Measurements from ENCODE around the gene PARS2. TPM values are rescaled to one million over a fixed set of nuclear protein-coding genes. Genes with fewer than 3 reads are reported as not detected.
A peak's percentile ranks its signal among the peaks of the same experiment; 100 is the strongest.
"Not testable (repeated sequence)": the region's sequence is repeated elsewhere in the genome, so short reads cannot be mapped to it uniquely, and the experiment has no call there.

Gene PARS2
- total RNA-seq, 1 experiment from 2014 or later, result 25.2 TPM

DNA sequence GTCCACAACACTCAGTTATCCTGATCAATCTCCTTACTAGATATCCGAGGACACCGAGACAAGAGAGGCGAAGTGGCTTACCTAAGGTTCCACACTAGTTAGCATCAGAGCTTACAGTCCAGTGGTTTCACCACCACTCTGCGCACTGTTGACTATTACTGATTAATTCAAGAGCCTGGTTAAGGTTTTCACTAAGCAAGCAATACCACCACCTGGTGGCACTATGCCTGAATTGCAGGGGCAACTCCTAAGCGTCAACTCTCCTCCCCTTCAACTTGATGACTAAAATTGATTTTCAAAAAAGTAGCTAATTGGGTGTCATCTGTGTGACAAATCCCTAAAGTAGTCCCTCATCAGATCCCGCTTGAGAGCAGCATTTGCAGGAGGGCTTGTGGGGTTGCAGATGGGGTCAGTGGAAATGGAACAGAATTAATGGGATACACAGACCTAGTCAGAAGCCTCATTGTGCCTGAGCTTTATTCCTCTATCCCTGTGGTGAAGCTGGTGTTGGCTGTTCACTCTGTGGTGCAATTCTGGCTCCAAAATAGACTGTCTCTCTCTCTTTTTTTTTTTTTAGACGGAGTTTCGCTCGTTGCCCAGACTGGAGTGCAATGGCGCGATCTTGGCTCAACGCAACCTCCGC lies 27.7 kb upstream of the PARS2 start:
- peak; percentile 84 for DNase-seq
- Histone ChIP-seq H3K27me3 (ENCODE audit: control insufficient read depth, insufficient read depth, low read length) (no peaks in the 10 kb centered on the region; the same call in 1 of the 2 replicates), H3K36me3 (replicated peaks; ENCODE audit: control insufficient read depth, insufficient read depth, low read length) (no peaks in the 10 kb centered on the region), H3K4me3 (ENCODE audit: insufficient read depth, low read depth, low read length) (no peak overlapping the region)

DNA sequence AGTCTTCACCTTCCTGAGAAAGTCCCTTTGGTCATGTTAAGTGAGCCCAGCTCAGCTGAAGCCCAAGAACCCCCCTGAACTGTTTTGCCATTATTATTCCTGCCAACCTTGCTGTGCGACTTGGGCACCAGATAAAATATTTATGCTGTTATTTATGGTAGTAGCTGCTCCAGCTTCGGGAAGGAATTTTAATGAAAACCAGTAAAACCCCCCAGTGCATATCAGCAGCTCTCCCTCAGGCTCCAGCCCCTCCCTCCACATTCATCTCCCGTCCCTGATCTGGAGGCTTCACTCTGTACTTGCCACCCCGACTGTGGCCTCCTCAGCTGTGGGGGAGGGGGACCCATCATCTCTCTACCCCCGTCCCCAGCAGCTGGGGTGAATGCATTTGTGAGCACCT lies 24.1 kb upstream of the PARS2 start:
- Histone ChIP-seq H3K27me3 (ENCODE audit: control insufficient read depth, insufficient read depth, low read length) (no peaks in the 10 kb centered on the region; the same call in 1 of the 2 replicates), H3K4me3 (ENCODE audit: insufficient read depth, low read depth, low read length) (no peak overlapping the region), H3K36me3 (replicated peaks; ENCODE audit: control insufficient read depth, insufficient read depth, low read length) (no peaks in the 10 kb centered on the region)
- DNase-seq, result no peak

DNA sequence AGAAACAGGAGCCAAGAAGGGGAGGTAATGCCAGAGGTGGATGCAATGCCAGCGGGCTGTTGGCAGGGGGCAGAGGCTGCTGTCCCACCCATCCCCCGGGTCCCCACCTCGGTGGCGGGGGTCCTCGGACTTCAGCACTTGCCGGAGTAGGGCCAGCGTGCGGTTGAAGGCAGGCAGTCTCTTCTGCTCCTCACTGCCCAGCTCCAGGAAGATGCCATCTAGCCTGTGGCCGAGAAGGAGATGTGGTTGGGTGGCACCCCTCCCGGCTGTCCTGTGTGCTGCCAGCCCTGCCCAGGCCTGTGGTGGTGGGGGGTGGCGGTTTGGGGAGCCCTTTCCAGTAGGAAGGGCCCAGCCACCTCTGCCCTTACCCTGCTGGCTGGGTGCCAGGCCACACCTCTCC lies 23.3 kb upstream of the PARS2 start:
- no peak overlapping the region for H3K4me3 ChIP-seq (ENCODE audit: insufficient read depth, low read depth, low read length)
- no peaks in the 10 kb centered on the region; the same call in 1 of the 2 replicates for H3K27me3 ChIP-seq (ENCODE audit: control insufficient read depth, insufficient read depth, low read length)
- no peak for DNase-seq
- no peaks in the 10 kb centered on the region for H3K36me3 ChIP-seq (replicated peaks; ENCODE audit: control insufficient read depth, insufficient read depth, low read length)

DNA sequence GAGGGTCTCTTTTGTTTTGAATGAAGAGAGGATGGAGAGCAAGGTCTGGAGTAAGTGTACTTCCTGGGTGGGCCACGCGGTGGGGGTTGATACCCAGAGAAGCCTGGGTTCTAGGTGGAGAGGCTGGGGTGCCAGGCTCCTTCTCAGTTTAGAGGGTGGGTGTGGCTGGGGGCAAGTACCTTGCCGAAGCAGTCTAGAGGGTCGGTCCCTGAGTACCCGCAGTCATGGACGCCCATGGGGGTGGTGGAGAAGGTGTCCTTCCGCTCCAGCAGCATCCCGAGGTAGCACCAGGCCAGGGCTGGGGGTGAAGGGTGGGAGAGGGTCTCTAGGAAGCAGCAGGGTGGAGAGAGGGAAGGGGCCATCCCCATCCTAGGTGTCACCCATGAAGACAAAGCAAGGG lies 22.5 kb upstream of the PARS2 start:
- H3K27me3 ChIP-seq (ENCODE audit: control insufficient read depth, insufficient read depth, low read length), result no peaks in the 10 kb centered on the region; the same call in 1 of the 2 replicates
- DNase-seq, result no peak
- no peak overlapping the region for H3K4me3 ChIP-seq (ENCODE audit: insufficient read depth, low read depth, low read length)
- H3K36me3 ChIP-seq (replicated peaks; ENCODE audit: control insufficient read depth, insufficient read depth, low read length), result no peaks in the 10 kb centered on the region

DNA sequence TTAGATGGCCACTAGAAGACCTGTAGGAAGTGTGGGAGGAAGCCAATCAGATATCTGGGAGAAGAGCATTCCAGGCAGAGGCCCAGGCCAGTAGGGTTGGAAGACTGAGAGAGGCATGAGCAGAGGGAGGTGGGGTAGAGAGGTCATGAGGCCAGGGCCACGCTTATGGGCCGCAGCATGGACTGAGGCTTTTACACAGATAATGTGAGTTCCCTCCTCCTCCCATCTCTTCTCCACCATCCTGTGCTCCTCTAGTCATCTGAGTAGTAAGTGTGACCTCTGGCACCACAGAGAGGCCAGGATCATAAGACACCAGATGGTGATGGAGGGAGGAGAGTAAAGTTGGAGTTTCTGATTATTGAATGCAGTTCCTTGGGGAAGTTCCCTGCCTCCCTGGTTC lies 19.7 kb upstream of the PARS2 start:
- DNase-seq, result no peak
- Histone ChIP-seq H3K36me3 (replicated peaks; ENCODE audit: control insufficient read depth, insufficient read depth, low read length) (no peaks in the 10 kb centered on the region), H3K27me3 (ENCODE audit: control insufficient read depth, insufficient read depth, low read length) (no peaks in the 10 kb centered on the region; the same call in 1 of the 2 replicates), H3K4me3 (ENCODE audit: insufficient read depth, low read depth, low read length) (no peak overlapping the region)

DNA sequence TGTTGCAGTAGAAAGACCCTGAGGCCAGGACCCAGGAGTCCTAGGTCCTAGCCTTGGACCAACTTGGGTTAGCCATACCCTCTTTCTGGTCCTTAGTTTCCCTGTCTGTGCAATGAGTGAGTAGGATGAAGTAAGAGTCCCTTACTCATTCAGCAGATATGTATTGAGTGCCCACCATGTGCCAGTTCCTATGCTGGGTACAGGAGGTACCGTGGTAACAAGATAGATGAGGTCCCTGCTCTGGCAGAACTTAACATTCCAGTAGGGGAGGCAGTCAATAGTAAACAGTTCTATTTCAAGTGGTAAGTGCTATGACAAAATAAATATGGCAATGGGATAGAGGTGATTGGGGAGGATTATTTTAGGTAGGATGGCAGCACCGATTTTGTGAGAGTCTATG lies 18.3 kb upstream of the PARS2 start:
- Histone ChIP-seq H3K27me3 (ENCODE audit: control insufficient read depth, insufficient read depth, low read length) (no peaks in the 10 kb centered on the region; the same call in 1 of the 2 replicates), H3K4me3 (ENCODE audit: insufficient read depth, low read depth, low read length) (no peak overlapping the region), H3K36me3 (replicated peaks; ENCODE audit: control insufficient read depth, insufficient read depth, low read length) (no peaks in the 10 kb centered on the region)
- no peak for DNase-seq

DNA sequence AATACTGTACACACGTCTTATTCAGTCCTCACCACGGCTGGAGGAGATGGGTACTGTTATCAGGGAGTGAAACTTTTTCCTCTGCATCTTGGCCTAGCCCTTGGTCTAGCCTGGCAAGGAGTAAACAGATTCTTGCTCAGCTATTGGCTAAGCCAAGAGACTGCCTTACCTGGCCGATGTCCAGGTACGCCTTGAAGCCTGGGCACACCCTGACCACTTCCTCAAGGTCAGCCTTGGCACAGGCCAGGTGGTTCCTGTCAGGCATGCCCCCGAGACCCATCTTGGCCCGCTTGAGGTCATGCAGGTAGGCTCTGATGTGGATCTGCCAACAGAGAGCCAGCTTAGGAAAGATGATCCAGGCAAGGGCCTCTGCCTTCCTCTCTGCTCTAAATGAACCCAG lies 17.8 kb upstream of the PARS2 start:
- no peak for DNase-seq

DNA sequence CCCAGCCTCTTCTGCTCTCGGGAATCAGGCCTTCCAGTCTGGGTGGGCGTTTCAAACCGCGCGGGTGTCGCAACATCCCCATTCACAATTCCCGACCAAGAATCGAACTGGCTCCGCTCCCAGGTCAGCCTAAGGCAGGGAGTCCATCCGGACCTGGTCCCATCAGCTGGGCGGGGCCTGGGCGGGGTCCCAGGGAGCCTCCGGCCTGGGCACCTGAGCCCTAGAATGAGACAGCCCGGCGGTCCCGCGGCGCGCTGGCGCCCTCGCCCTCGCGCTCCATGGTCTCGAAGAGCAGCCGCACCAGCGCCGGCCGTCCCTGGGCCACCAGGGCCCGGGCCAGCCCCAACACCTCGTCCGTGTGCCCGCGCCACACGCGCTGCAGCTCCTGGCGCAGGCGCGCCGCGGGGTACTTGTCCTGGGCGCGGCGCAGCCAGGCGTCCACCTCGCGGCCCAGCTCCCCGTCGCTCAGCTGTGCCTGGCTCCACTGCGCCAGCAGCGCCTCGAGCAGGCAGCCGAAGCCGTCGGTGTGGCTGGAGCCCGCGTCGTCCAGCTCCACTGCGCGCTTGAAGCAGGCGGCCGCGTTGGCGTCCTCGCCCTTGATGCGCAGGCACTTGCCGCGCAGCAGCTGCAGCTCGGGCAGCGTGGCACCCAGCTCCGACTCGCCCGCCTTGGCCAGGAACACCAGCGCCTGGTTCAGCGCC lies 16.9 kb upstream of the PARS2 start:
- no peaks in the 10 kb centered on the region; the same call in 1 of the 2 replicates for H3K27me3 ChIP-seq (ENCODE audit: control insufficient read depth, insufficient read depth, low read length)
- H3K36me3 ChIP-seq (replicated peaks; ENCODE audit: control insufficient read depth, insufficient read depth, low read length), result no peaks in the 10 kb centered on the region
- peak; percentile 62 for DNase-seq
- no peak overlapping the region; the same call in 1 of the 2 replicates for H3K4me3 ChIP-seq (ENCODE audit: insufficient read depth, low read depth, low read length)

More for the DNA sequence above, 17.8 kb upstream of the PARS2 start:
- Histone ChIP-seq H3K4me3 (ENCODE audit: insufficient read depth, low read depth, low read length) (no peak overlapping the region), H3K27me3 (ENCODE audit: control insufficient read depth, insufficient read depth, low read length) (no peaks in the 10 kb centered on the region; the same call in 1 of the 2 replicates), H3K36me3 (replicated peaks; ENCODE audit: control insufficient read depth, insufficient read depth, low read length) (no peaks in the 10 kb centered on the region)

DNA sequence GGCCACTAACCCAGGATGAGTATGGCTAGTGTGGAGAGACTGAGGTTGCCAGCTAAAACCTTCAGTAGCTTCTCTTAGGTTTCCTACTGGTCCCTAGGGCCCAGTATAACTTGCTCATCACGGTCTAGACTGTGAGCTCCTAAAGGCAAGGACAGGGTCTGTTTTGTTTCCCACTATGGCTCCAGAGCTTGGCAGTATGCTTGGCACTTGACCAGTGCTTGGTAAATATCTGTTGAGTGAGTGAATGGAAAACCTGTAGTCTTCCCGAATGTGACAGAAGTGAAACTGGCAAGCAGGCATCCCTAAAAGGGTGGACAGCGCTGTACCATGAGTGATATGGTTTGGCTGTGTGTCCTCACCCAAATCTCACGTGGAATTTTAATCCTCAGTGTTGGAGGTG lies 13.1 kb upstream of the PARS2 start:
- Histone ChIP-seq H3K4me3 (ENCODE audit: insufficient read depth, low read depth, low read length) (no peak overlapping the region), H3K36me3 (replicated peaks; ENCODE audit: control insufficient read depth, insufficient read depth, low read length) (no peaks in the 10 kb centered on the region), H3K27me3 (ENCODE audit: control insufficient read depth, insufficient read depth, low read length) (no peaks in the 10 kb centered on the region; the same call in 1 of the 2 replicates)
- no peak for DNase-seq

DNA sequence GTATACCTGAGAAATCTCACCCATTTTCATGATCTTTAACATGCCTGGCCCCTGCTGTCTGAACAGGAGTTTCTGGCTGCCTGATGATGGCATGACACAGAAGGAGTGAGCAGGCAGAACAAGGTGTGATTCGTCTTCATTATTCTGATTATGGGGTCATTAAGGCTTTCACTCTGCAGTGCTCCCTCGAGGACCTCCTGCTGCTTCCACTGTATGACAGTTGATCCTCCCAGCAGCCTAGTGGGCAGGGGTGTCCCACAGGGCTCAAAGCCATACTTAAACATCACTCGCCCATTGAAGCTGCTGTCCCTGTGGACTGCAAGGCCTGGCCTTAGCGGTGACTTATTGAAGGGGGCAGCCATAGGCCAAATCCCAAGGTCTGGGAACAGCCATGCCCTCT lies 12.7 kb upstream of the PARS2 start:
- Histone ChIP-seq H3K27me3 (ENCODE audit: control insufficient read depth, insufficient read depth, low read length) (no peaks in the 10 kb centered on the region; the same call in 1 of the 2 replicates), H3K4me3 (ENCODE audit: insufficient read depth, low read depth, low read length) (no peak overlapping the region), H3K36me3 (replicated peaks; ENCODE audit: control insufficient read depth, insufficient read depth, low read length) (no peaks in the 10 kb centered on the region)
- DNase-seq, result no peak

DNA sequence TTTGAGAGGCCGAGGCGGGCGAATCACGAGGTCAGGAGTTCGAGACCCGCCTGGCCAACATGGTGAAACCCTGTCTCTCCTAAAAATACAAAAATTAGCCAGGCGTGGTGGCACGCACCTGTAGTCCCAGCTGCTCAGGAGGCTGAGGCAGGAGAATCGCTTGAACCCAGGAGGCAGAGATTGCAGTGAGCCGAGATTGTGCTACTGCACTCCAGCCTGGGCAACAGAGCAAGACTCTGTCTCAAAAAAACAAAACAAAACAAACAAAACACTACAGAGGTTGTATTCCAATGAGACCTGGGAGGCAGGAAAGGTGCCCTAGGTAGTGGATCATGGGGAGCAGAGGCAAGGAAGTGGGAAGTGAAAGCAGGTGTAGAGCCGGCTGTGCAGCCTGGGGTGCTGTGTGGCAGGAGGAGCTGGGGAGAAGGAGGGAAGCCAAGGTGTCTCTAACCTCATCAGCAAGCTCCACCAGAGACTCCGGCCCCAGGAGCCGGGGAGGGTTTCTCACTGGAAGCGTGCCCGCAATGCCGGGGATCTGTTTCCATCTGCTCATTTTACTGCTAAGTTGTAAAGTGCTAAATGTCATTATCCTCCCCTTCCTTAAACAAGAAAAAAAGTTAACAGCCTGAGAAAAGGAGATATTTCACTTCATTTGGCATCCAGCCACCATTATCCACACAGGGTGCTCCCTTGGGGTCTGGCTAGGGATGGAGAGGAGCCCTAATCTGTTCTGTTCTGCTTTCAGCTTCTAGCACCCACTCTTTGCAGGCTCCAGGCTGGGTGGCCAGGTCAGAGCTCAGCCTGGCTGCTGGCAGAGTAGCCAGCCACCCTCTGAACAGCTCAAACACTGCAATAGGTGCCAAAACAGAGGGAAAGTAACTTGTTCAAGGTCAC lies 11.8 kb upstream of the PARS2 start:
- H3K36me3 ChIP-seq (replicated peaks; ENCODE audit: control insufficient read depth, insufficient read depth, low read length); H3K27me3 ChIP-seq (ENCODE audit: control insufficient read depth, insufficient read depth, low read length): not testable (repeated sequence)

DNA sequence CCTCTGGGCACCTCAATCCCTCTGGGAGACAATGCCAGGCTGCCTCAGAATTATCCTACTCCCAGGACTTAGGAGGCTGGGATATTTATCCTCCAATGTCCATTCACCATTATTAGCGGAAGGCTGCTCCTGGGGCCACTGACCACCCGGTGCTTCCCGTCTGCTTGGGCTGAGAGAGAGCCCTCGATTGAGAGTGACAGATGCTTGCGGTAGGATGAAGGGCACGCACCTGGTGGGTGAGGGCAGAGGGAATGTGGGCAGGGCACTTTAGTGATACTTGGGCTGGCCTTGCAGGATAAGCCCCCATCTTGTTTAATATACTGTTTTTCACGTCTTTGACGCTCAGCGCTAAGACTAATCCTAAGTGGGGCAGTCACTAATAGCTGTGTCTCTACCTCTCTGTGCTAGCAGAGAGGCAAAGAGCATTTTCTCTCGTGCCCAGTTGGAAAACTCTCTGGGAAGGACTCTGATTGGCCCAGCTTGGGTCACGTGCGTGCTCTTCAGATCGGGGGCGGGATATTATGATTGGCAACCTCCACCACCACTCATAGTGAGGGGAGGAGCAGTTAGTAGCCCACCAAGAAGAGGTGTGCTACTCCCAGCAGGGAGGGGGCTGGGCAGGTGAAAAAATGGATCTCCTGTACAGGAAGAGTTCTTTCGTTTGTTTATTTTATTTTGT lies 10.6 kb upstream of the PARS2 start:
- peak; percentile 97 for DNase-seq
- no peaks in the 10 kb centered on the region for H3K27me3 ChIP-seq (ENCODE audit: control insufficient read depth, insufficient read depth, low read length)
- no peak overlapping the region for H3K4me3 ChIP-seq (ENCODE audit: insufficient read depth, low read depth, low read length)
- H3K36me3 ChIP-seq (replicated peaks; ENCODE audit: control insufficient read depth, insufficient read depth, low read length), result no peaks in the 10 kb centered on the region

More for the DNA sequence above, 11.8 kb upstream of the PARS2 start:
- DNase-seq; H3K4me3 ChIP-seq (ENCODE audit: insufficient read depth, low read depth, low read length): not testable (repeated sequence)

DNA sequence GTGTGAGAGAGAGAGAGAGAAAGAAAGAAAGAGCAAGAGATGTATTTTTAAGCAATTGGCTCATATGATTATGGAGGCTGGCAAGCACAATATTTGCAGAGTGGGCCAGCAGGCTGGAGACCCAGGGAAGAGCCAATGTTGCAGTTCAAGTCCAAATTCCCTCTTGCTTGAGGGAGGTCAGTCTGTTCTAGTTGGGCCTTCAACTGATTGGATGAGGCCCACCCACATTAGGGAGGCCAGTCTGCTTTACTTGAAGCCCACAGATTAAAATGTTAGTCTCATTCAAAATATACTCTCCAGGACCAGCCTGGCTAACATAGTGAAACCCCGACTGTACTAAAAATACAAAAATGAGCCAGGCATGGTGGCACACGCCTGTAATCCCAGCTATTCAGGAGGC lies 8.6 kb upstream of the PARS2 start:
- H3K4me3 ChIP-seq (ENCODE audit: insufficient read depth, low read depth, low read length), result no peak overlapping the region
- no peaks in the 10 kb centered on the region for H3K36me3 ChIP-seq (replicated peaks; ENCODE audit: control insufficient read depth, insufficient read depth, low read length)
- DNase-seq, result no peak
- H3K27me3 ChIP-seq (ENCODE audit: control insufficient read depth, insufficient read depth, low read length), result no peaks in the 10 kb centered on the region

DNA sequence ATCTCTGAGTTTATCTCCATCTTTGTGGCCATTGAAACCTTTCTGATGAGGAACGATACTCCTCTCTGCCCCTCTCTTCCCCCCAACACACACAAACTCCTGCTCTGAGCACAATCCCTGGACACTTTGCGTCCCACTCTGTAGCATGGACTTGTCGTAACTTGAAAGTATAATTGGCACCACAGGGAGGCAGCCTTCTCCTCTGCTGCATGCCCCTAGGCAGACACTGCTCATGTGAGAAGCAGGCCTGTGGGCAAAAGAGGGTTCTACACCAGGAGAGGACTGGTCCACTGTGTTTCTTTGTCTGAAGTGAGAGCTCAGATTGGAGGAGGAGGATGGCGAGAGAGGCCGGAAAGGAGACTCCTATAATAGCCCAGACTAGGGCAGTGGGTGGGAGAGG lies 3.8 kb upstream of the PARS2 start:
- no peaks in the 10 kb centered on the region for H3K27me3 ChIP-seq (ENCODE audit: control insufficient read depth, insufficient read depth, low read length)
- H3K4me3 ChIP-seq (ENCODE audit: insufficient read depth, low read depth, low read length), result no peak overlapping the region
- no peak for DNase-seq
- H3K36me3 ChIP-seq (replicated peaks; ENCODE audit: control insufficient read depth, insufficient read depth, low read length), result no peaks in the 10 kb centered on the region

All from H7 (cell line).